Caco-2 (cell line): ENCODE data around the gene SCP2. TPM values are rescaled to one million over a fixed set of nuclear protein-coding genes. Genes with fewer than 3 reads are reported as not detected.

ENCODE experiments used
- Bru-seq: library from RNA; stranded (reverse); fragments of 400-500 nt; gene quantifications from one replicate; lab custom pipeline; 2021; lab: Mats Ljungman, UMichigan
- BruChase-seq, 2 experiments: library from RNA; stranded (reverse); fragments of 400-500 nt; gene quantifications; one replicate each; lab custom pipeline; 2021; lab: Mats Ljungman, UMichigan
- BruUV-seq: library from RNA; stranded (reverse); fragments of 400-500 nt; replicated peaks from 2 replicates; lab custom pipeline; 2021; lab: Mats Ljungman, UMichigan
- CTCF ChIA-PET: fragments of 300-600 bp; sonication (Branson Sonifier 250); formaldehyde crosslinking; loops from one replicate; lab custom pipeline; 2022; ENCODE audit warnings: antibody characterized with exemption; lab: Charles Lee
- POLR2A ChIA-PET: fragments of 300-600 bp; sonication (Branson Sonifier 250); formaldehyde crosslinking; loops from one replicate; lab custom pipeline; 2022; ENCODE audit warnings: antibody characterized with exemption; lab: Charles Lee
- DNase-seq, 2 experiments: peaks; one replicate each; pipeline versions ENCODE4 v3.0.0 to v3.0.0-alpha.2; 2020 to 2022
- H3K27me3 ChIP-seq: replicated peaks from 2 replicates; pipeline ENCODE4 v1.6.0; 2011; ENCODE audit warnings: low read length; ENCODE audit not compliant: control insufficient read depth, insufficient read depth
- H3K36me3 ChIP-seq: 2 replicates; pipeline ENCODE4 v1.5.1; 2011; ENCODE audit warnings: low read length; ENCODE audit not compliant: control insufficient read depth, insufficient read depth
- H3K4me1 ChIP-seq: fragments of 250-450 bp; sonication (Bioruptor Pico); 2 replicates; pipeline ENCODE4 v1.5.1; 2020; ENCODE audit warnings: mild to moderate bottlenecking
- H3K4me3 ChIP-seq: 2 replicates; pipeline ENCODE4 v1.5.1; 2011; ENCODE audit warnings: low read depth, mild to moderate bottlenecking, control low read depth, low read length
- H3K9me3 ChIP-seq: fragments of 250-450 bp; sonication (Bioruptor Pico); 2 replicates; pipeline ENCODE4 v1.5.1; 2020; ENCODE audit warnings: mild to moderate bottlenecking, moderate library complexity
- H3K27ac Mint-ChIP-seq: one replicate; pipeline ENCODE4 v1.8.0; 2022; ENCODE audit warnings: mixed read lengths; ENCODE audit not compliant: unreplicated experiment
- H3K27me3 Mint-ChIP-seq: one replicate; pipeline ENCODE4 v1.8.0; 2022; ENCODE audit warnings: mixed read lengths; ENCODE audit not compliant: insufficient read depth, unreplicated experiment
- H3K36me3 Mint-ChIP-seq: one replicate; pipeline ENCODE4 v1.8.0; 2022; ENCODE audit warnings: mild to moderate bottlenecking, mixed read lengths; ENCODE audit not compliant: insufficient read depth, unreplicated experiment
- H3K4me1 Mint-ChIP-seq: one replicate; pipeline ENCODE4 v1.8.0; 2022; ENCODE audit warnings: low read depth, mixed read lengths; ENCODE audit not compliant: unreplicated experiment
- H3K4me3 Mint-ChIP-seq: one replicate; pipeline ENCODE4 v1.8.0; 2022; ENCODE audit warnings: mild to moderate bottlenecking, moderate library complexity, mixed read lengths; ENCODE audit not compliant: unreplicated experiment
- H3K9me3 Mint-ChIP-seq: one replicate; pipeline ENCODE4 v1.8.0; 2022; ENCODE audit warnings: mixed read lengths; ENCODE audit not compliant: unreplicated experiment
- CTCF ChIP-seq, 2 experiments: fragments of 200-600 bp in 1 of 2; IDR thresholded peaks; 1 replicate in 1 of 2; 2 replicates in 1 of 2; pipeline versions ENCODE4 v1.5.1 to v1.8.0; 2011 to 2022; ENCODE audit warnings: antibody characterized with exemption in 1 of 2, control low read depth in 1 of 2, inconsistent platforms in 1 of 2, low read depth in 1 of 2, low read length in 1 of 2, mild to moderate bottlenecking in 1 of 2, moderate library complexity in 1 of 2; ENCODE audit not compliant: insufficient read depth in 1 of 2, severe bottlenecking in 1 of 2, unreplicated experiment in 1 of 2
- intact Hi-C: fragments of 100-400 bp; cut with micrococcal nuclease; formaldehyde crosslinking; loops from one replicate; pipeline ENCODE4 v1.10.0; 2022; ENCODE audit not compliant: unreplicated experiment
- long read RNA-seq: library from polyadenylated mRNA; stranded (forward); transcript quantifications from one replicate; pipeline ENCODE4 v2.0.0, GENCODE V29; 2022
- total RNA-seq: library from RNA; stranded (reverse); gene quantifications from 2 replicates; pipeline ENCODE4 v1.2.3, GENCODE V29; 2022

The SCP2 gene
- total RNA-seq = 67.0 and 74.5 TPM in 2 replicates
- Bru-seq, nascent RNA = percentile 63 among the genes with signal in this experiment
- percentile 59 among the genes with signal in this experiment for BruChase-seq, experiment 1, labeled RNA remaining after a 2-hour chase
- BruChase-seq, experiment 2, labeled RNA remaining after a 6-hour chase = percentile 65 among the genes with signal in this experiment
- long read RNA-seq, transcript SCP2-207 (5 exons, 894 nt) = major isoform, 169 of 243 reads
- long read RNA-seq, transcript SCP2-205 (4 exons, 1,298 nt) = minor isoform, 8 of 243 reads
- long read RNA-seq, transcript SCP2-203 (16 exons, 2,811 nt) = minor isoform, 46 of 243 reads
- long read RNA-seq, partial matches to known transcripts = 9 of 243 reads
- long read RNA-seq, other reads (novel, unspliced or antisense) = 4 of 243 reads

GRCh38 chr1:52927212-52928014, at the start of gene SCP2:
TSS of gene SCP2 (plus strand) at chr1:52927276. CDS start at chr1:52927397, 121 bp downstream.
- Mint-ChIP-seq H3K4me3 (peak within 1 kb of the TSS; percentile 86), H3K36me3 (no peaks in the 10 kb centered on the region), H3K9me3 (no peaks in the 10 kb centered on the region), H3K27me3 (no peaks in the 10 kb centered on the region), H3K4me1 (no peaks in the 10 kb centered on the region), H3K27ac (peak within 1 kb of the TSS; percentile 30)
- no peaks in the 10 kb centered on the region for H3K4me1 ChIP-seq
- no peak for TF ChIP-seq CTCF (IDR thresholded peaks at IDR 0.05; ENCODE audit: insufficient read depth in 1 of 2, low read depth in 1 of 2, low read length in 1 of 2, severe bottlenecking in 1 of 2, unreplicated experiment in 1 of 2)
- no TSS peak for BruUV-seq
- H3K36me3 ChIP-seq = peaks cover 1% of the 10 kb centered on the region; the same call in 1 of the 2 replicates
- intact Hi-C loops = loop anchor here (5.0 kb wide), 1 partner anchor 255 kb away; no protein-coding TSS in a partner anchor
- ChIA-PET CTCF (interaction anchor here (0.7 to 1.0 kb wide), 4 partner anchors 23 to 355 kb away, joined by 3 to 7 read pairs (median 6); partner anchors contain the start of gene ZYG11A), POLR2A (interaction anchor here (0.6 kb wide), 1 partner anchor 62 kb away, joined by 3 read pairs; no protein-coding TSS in a partner anchor)
- no peaks in the 10 kb centered on the region for H3K27me3 ChIP-seq
- DNase-seq = peak; percentile 77 to 80
- H3K4me3 ChIP-seq = peak within 1 kb of the TSS; percentile 53
- no peaks in the 10 kb centered on the region for H3K9me3 ChIP-seq

GRCh38 chr1:52877554-52877953, 49.5 kb upstream of the SCP2 start:
- POLR2A ChIA-PET = no interaction called here
- no peak overlapping the region for H3K4me3 Mint-ChIP-seq
- BruUV-seq = no TSS peak

More at GRCh38 chr1:52877554-52877953, 49.5 kb upstream of the SCP2 start:
- H3K27me3 Mint-ChIP-seq = no peaks in the 10 kb centered on the region
- Histone ChIP-seq H3K4me3 (no peak overlapping the region), H3K9me3 (no peaks in the 10 kb centered on the region), H3K36me3 (no peaks in the 10 kb centered on the region), H3K4me1 (0 out of 2 replicates have a peak, but pooled peaks cover 6% of the 10 kb centered on the region), H3K27me3 (no peaks in the 10 kb centered on the region)
- no peak for TF ChIP-seq CTCF (IDR thresholded peaks at IDR 0.05; ENCODE audit: insufficient read depth in 1 of 2, low read depth in 1 of 2, low read length in 1 of 2, severe bottlenecking in 1 of 2, unreplicated experiment in 1 of 2)
- no peaks in the 10 kb centered on the region for H3K4me1 Mint-ChIP-seq
- no peaks in the 10 kb centered on the region for H3K36me3 Mint-ChIP-seq
- CTCF ChIA-PET = no interaction called here
- DNase-seq = no peak
- intact Hi-C loops = no loop called here
- no peak overlapping the region for H3K27ac Mint-ChIP-seq
- no peaks in the 10 kb centered on the region for H3K9me3 Mint-ChIP-seq
